SH-SY5Y (cell line): ENCODE results near the gene CYB5R4.

ENCODE experiments used
- GATA2 ChIP-seq: IDR thresholded peaks from 2 replicates; pipeline ENCODE4 v1.6.1; 2011; ENCODE audit warnings: mild to moderate bottlenecking, low read depth, low read length
- GATA3 ChIP-seq: IDR thresholded peaks from 2 replicates; pipeline ENCODE4 v1.6.1; 2011; ENCODE audit warnings: low read depth, mild to moderate bottlenecking, low read length, moderate library complexity

DNA sequence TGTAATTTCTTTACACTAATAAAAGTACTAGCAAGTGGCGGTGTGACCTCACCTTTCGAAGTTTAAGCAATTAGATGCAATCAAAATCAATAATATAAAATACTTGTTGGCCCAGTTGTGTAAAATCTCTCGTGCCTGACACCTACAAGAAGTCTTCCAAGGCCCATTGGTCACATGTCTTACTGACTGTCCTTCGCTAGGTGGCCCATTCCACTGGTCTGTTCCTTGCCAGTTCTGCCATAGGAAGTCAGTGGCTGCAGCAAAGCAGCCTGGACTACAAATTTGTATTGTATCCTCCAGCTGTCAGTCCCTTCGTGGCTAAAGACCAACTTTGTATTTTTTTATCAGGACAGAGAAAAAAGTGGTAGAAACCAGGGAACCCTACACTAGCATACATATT, 61.8 kb downstream of the CYB5R4 start:
- TF ChIP-seq GATA2: no peak
- no peak for TF ChIP-seq GATA3
